DMS 273 treated with DMSO at 0.1 percent for 48 hours (cell line): Measurements from ENCODE around the gene SPSB1.

Experiments
- DNase-seq: peaks from one replicate; lab custom pipeline; 2025; lab: John Stamatoyannopoulos, UW

The SPSB1 gene

GRCh38 chr1:9319789-9320519 lies 27.3 kb downstream of the SPSB1 start:
- DNase-seq = no peak

GRCh38 chr1:9320520-9321479 lies 28.1 kb downstream of the SPSB1 start:
- DNase-seq = no peak

GRCh38 chr1:9321480-9321849 lies 28.8 kb downstream of the SPSB1 start:
- no peak for DNase-seq

GRCh38 chr1:9321986-9322660 lies 29.4 kb downstream of the SPSB1 start:
- no peak for DNase-seq

- DNase-seq = no peak
Observed at GRCh38 chr1:9322661-9323244, 30.1 kb downstream of the SPSB1 start.

- no peak for DNase-seq
Observed at GRCh38 chr1:9324246-9325096, 31.8 kb downstream of the SPSB1 start.

- DNase-seq = no peak
Observed at GRCh38 chr1:9326596-9326995, 33.9 kb downstream of the SPSB1 start.

GRCh38 chr1:9328201-9328600 lies 35.5 kb downstream of the SPSB1 start:
- no peak for DNase-seq

- no peak for DNase-seq
Observed at GRCh38 chr1:9328715-9329114, 36.0 kb downstream of the SPSB1 start.

GRCh38 chr1:9331016-9331415 lies 38.3 kb downstream of the SPSB1 start:
- no peak for DNase-seq

- DNase-seq = no peak
Observed at GRCh38 chr1:9331558-9332346, 39.1 kb downstream of the SPSB1 start.

- no peak for DNase-seq
Observed at GRCh38 chr1:9332513-9333143, 39.9 kb downstream of the SPSB1 start.

- no peak for DNase-seq
Observed at GRCh38 chr1:9338397-9339246, 45.9 kb downstream of the SPSB1 start.

- no peak for DNase-seq
Observed at GRCh38 chr1:9340172-9340854, 47.6 kb downstream of the SPSB1 start.

GRCh38 chr1:9340864-9341263 lies 48.2 kb downstream of the SPSB1 start:
- no peak for DNase-seq

- DNase-seq = no peak
Observed at GRCh38 chr1:9341301-9341845, 48.7 kb downstream of the SPSB1 start.

- DNase-seq = no peak
Observed at GRCh38 chr1:9343269-9343668, 50.6 kb downstream of the SPSB1 start.
